SKM-1 (cell line): ENCODE data around the gene NRXN3.

Experiments used
- DNase-seq: peaks from one replicate; lab custom pipeline; 2025; ENCODE audit not compliant: unreplicated experiment; lab: John Stamatoyannopoulos, UW

NRXN3 gene

DNA sequence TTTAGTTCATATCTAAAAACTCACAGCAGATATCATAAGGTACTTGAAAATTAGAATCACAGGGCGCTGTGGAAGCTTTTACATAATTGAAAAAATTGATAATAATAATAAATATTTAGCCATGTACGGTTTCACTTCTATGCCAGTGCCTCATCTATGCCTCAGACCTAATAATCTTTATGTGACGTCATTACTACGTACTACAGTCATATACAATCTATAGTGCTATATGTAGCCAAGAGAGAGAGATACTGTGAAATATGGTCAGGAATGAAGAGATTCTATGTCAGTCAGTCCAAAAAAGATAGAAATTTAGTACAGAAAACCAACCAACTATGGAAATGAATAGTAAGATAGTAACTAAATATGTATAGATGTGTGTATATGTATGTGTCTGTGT, 1010.5 kb downstream of the NRXN3 start:
- no peak for DNase-seq

GRCh38 chr14:79186523-79186922, 1016.4 kb downstream of the NRXN3 start:
- no peak for DNase-seq

DNA sequence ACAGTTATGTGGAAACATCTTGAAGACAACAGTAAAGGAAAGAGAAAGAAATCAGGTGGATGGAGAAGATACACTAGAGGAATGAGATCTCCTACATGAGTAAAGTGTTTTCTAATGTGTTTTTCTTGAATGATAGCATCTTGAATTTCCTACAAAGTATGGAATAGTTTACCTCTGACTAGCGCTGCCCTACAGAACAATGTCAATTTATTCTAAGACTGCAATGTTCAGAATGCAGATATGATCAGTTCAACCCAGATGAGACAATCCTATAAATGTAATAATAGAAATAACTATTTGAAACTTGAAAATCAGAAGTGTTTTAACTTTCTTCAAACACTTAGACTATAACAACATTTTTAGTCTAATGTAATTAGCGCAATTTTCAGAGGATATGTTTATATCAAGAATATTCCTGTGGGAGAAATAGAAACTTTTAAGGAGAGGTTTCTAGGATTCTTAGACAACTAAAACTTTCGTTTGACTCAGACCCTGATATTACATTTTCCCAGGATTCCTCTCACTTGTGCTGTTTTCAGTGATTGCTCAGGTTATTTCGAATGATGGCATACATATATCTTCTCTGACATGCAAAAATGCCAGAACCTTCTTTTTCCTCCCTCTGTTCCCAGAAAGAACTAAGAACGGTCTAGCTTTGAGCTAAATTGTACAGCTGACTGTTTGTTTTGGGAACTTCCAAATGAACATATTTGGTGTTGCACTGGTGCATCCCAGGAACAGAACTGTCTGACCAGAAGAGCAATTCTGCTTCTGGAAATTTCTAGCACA, 1023.7 kb downstream of the NRXN3 start:
- no peak for DNase-seq

- DNase-seq: no peak
Observed at GRCh38 chr14:79196216-79196615, 1026.0 kb downstream of the NRXN3 start.

DNA sequence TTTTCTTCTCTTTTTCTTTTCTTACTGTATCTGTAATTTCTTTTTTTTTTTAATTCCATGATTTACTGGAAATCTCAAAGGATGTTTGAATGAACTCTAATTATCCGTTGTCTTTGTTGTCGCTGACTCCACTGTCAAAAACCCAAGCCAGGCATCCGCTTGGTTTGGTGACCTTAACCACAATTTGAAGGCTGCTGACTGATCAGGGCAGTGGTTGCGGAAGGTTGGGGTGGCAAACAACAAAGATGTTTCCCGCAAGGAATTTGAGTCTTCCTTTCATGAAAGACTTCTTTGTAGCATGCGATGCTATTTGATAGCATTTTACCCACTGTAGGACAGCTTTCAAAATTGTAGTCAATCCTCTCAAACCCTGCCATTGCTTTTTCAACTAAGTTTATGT, 1027.3 kb downstream of the NRXN3 start:
- no peak for DNase-seq

DNA sequence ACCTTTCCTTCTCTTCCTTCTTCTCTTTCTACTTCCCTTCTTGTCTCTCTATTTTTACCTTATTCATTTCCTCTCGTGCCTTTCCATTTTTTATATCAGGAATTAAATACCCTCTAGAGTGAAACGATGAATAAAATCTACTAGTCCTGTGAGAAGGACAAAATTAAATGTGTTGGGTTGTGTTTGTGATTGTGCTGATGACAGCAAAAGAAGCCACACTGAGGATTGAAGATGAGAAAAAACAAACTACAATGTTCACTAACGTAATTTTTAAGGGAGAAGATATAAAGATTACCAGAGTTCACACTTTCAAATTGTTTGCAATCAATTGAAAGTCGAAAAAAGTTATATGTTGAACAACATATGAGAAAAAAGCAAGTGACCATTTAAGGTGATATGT, 1029.0 kb downstream of the NRXN3 start:
- DNase-seq: no peak

GRCh38 chr14:79201564-79202207, 1031.5 kb downstream of the NRXN3 start:
- DNase-seq: no peak

DNA sequence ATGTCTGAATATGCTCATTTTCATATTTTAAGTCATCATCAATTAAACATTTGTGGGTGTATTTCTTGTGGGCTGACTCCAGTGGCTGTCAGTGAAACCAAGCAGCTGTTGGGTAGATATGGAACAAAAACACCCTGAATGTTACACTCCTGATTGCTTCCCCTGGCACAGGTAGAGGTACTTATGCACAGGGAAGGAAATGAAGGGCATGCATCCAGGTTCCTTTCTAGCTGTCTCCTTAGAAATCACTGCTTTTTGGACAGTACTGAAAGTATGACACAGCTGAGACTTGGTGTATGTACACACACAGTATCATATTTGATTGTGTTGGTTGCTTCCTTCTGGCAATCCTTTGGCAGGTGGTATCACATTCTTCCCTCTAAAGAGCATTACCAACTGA, 1034.4 kb downstream of the NRXN3 start:
- no peak for DNase-seq

DNA sequence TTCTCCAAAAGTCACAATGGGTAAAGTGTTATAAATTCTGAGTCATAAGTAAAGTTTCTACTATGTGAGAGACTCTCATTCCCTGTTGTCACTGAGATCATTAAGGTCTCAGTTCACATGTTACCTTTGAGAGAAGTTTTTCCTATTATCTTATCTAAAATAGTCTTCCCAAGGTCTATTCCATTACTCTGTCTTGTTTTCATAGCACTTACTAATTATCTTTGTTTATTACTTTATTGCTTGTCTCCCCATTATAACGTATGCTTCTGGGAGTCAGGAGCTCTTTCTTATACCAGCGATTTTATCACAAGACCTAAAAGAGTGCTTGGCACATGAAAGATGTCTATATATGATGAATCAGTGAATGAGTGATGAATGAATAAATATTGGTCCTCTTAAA, 1039.2 kb downstream of the NRXN3 start:
- DNase-seq: no peak

GRCh38 chr14:79225815-79226214, 1055.6 kb downstream of the NRXN3 start:
- DNase-seq: no peak

DNA sequence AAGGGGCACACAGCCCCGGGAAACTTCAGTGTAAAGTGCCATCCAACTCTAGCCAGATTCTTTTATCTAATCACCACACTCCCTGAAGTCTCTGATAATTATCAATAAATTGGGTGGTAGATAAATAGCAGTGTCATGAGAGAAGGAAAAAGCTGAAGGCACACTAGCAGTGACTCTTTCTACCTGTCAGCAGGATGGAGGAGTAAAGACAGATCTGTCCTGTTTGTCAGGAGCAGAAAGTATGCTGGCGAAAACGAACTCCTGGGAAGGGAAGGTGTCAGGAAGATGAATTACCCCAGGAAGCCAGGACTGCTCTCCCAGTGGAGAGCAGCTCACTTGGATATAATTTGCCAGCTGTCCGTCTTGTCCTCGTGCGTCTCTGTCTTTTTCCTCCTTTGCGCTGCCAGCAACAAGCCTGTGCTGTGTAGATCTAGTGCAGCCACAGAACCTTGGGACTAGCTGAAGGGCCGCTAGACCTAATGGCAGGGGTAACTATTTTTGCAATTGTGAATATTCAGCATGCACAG, 1059.3 kb downstream of the NRXN3 start:
- no peak for DNase-seq

GRCh38 chr14:79242666-79243065, 1072.5 kb downstream of the NRXN3 start:
- DNase-seq: no peak

GRCh38 chr14:79246173-79246572, 1076.0 kb downstream of the NRXN3 start:
- DNase-seq: no peak

GRCh38 chr14:79248126-79248525, 1078.0 kb downstream of the NRXN3 start:
- DNase-seq: no peak

DNA sequence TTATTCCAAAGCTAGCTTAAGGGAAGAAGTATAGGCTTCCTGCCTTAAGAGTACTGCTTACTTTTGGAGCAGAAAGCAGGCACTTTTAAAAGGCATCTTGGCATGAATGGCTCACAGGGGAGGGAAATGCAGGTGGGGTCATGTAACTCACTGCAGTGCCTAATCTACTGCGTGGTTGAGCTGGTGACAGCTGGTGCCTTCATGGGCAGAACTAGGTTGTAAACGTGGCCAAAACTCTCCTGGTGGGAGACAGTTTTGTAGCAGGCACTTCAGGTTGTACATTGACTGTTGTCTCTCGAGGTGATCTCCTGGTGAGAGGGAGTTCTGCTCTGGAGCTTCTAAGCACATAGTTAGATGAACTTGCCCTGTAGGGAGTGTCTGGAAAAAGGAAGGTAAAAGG, 1078.6 kb downstream of the NRXN3 start:
- DNase-seq: no peak

- DNase-seq: no peak
Observed at GRCh38 chr14:79251278-79251677, 1081.1 kb downstream of the NRXN3 start.

DNA sequence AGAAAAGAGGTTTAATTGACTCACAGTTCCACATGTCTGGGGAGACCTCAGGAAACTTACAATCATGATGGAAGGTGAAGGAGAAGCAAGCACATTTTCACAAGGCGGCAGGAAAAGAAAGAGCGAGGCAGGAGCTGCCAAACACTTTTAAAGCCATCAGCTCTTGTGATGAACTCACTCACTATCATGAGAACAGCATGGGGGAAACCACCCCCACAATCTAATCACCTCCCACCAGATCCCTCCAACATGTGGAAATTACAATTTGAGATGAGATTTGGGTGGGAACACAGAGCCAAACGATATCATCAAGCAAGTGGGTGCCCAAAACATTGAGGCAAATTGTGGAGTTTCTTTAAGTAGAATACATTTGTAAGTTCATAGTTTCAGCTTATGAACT, 1083.4 kb downstream of the NRXN3 start:
- DNase-seq: no peak

DNA sequence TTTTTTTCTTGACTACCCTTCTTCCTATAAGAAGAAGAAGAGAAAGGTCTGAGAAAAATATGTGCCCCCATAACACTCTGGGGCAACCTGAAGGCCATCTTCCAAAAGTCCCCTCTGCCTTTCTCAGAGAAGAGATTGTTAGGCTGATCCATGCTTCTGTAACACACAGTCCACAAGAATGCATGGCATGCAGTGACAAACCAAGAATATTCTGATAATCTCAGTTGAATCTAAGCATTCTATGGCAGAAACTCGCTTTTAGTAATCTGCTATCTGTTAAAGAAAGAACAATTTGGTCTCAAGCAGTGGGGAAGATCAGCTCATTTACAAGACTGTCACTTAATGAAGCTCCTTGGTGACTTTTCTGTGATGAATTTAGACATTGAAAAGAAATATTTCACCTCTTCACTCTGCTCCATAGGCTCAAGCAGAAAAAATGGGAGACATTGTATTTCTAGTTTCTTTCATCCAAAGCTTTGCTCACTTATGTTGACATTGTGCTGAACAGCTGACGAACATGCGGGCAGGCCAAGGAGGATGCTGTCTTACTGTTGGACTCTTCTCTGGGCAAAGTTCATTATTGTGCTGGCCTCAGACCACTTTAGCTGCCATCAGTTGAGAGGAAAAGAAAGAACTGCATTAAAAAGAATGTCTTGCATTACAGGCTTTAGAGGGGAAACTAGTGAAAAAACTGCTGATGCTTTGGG, 1084.0 kb downstream of the NRXN3 start:
- no peak for DNase-seq

- no peak for DNase-seq
Observed at GRCh38 chr14:79256380-79256779, 1086.2 kb downstream of the NRXN3 start.

GRCh38 chr14:79260406-79260805, 1090.2 kb downstream of the NRXN3 start:
- no peak for DNase-seq

DNA sequence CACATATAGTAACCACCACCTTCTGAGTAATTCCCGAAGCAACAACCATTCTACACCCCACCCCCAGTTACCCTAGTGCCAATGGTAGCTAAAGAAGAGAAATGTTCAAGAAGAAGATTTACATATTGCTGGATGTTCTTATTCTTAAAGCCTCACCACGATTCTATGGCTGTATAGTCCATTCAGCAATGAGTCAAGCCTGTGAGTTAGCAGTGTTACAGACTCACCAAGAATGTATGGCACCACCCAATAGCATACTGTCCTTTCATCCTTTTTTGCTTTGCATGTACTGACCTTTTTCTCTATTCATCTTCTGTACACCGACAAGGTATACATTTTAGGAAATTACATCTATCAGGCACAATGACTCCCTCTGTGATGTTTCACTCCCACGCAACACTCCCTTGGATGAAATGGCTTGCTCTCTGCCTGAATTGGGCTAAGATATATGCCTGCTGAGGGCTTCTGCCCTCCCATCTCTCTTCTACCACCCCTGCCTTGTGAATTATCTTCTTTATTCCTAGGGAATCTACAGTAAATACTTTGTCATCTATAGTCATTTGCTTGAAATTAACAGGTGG, 1095.3 kb downstream of the NRXN3 start:
- DNase-seq: no peak

- DNase-seq: no peak
Observed at GRCh38 chr14:79270361-79270760, 1100.2 kb downstream of the NRXN3 start.
